GM18907 (cell line): ENCODE data around the gene RPS5.
A peak's percentile ranks its signal among the peaks of the same experiment; 100 is the strongest.
"Not testable (repeated sequence)": the region's sequence is repeated elsewhere in the genome, so short reads cannot be mapped to it uniquely, and the experiment has no call there.

Source experiments
- ATAC-seq: cut with Tn5 transposase; IDR thresholded peaks from one replicate; pipeline ENCODE4 v1.9.1; 2021; ENCODE audit warnings: mild to moderate bottlenecking, moderate library complexity; ENCODE audit not compliant: unreplicated experiment

Gene RPS5

DNA sequence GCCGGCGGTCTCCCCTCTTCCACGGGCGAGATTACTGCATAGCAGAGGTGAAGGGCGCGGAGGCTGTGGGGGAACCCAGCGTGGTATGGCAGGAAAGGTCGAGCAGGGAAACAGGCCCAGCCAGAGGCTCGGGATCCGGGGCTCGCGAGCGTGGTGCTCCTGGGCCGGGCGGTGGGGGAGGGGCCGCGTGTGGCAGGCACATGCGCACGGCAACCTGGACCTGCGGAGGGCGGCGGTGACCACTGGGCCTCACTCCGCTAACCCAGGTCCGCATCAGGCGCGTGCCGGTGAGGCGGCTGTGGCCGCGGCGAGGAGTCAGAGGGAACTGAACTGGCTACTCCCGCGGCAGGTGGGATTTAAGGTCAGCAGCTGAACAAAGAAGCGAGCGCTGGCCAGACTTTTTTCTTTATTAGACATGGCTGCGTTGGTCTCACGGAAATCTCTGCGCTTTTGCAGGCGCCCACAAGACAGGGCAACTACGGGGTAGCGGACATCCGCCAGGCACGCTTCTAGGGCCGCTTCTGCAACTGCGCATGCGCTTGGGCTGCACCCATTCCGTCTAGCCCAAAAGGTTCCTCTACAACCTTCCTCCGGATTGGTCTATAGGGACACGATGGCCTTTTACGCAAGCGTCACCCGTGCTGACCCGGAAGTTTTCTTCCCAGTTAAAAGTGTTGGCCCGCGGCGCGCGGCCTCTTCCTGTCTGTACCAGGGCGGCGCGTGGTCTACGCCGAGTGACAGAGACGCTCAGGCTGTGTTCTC lies at the start of gene RPS5:
Gene RPS5, plus strand, starts transcription at position 694 of the 762 bp plus-strand sequence. CDS start 869 bp downstream, outside the sequence.
- ATAC-seq: peak; percentile 83

- ATAC-seq: no peak
These were observed 48.7 kb upstream of the RPS5 start for GRCh38 chr19:58338336-58338735.

GRCh38 chr19:58338825-58339558 lies 48.1 kb upstream of the RPS5 start:
- ATAC-seq: no peak

- ATAC-seq: no peak
These were observed 41.5 kb upstream of the RPS5 start for GRCh38 chr19:58345558-58345957.

- ATAC-seq: peak; percentile 86
These were observed 39.8 kb upstream of the RPS5 start for GRCh38 chr19:58346961-58347929.

DNA sequence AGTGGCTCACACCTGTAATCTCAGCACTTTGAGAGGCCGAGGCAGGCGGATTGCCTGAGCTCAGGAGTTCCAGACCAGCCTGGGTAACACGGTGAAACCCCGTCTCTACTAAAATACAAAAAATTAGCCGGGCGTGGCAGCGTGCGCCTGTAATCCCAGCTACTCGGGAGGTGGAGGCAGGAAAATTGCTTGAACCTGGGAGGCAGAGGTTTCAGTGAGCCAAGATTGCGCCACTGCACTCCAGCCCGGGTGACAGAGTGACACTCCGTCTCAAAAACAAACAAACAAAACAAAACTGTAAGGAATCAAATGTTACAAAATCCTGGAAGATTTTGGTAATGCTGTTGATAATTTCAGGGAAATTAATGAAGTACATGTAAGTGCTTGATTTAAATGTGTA lies 39.0 kb upstream of the RPS5 start:
- not testable (repeated sequence) for ATAC-seq

GRCh38 chr19:58349590-58349989 lies 37.5 kb upstream of the RPS5 start:
- no peak for ATAC-seq

GRCh38 chr19:58350001-58350861 lies 36.8 kb upstream of the RPS5 start:
- ATAC-seq: no peak

DNA sequence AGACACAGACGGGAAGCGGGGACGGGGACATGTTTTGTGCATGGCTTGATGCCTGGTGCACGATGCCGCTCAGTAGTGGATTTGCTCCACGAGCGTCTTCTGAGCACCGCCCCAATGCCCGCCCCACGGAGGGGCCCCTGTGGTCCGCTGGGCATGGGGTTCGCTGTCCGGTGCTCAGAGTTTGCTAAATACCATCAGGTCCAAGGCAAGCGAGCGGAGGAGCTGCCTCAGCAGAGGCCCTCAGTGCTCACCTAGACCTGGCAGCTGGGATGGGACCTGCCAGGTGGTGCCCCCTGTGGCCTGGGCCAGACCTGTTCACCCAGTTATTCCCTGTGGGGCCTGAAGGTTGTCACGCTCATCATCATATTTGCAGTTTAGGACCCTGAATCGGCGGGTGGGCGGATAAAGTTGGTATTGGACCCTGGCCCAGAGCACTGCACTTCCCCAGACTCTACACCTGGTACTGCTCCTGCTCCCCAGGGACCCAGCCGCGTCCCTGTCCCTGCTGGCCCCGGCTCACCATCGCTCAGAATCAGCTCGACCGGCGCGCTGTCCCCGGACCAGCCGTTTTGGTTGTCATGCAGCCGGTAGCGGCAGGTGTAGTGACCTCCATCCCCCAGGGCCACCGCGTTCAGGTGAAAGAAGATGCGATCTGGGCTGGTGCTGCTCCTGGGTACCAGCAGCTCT lies 36.1 kb upstream of the RPS5 start:
- no peak for ATAC-seq

DNA sequence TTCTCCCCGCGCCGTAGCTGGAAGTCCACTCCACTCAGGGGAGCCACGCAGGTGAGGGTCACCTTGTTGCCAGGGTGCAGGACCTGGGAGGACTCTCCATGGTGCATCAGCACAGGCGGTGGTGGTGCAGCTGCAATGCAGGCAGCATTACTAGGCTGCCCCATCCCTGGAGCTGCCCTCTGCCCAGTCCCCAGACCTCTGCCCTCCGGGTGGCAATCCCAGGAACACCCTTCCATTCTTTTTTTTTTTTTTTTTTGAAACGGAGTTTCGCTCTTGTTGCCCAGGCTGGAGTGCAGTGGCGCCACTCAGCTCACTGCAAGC lies 35.6 kb upstream of the RPS5 start:
- no peak for ATAC-seq

DNA sequence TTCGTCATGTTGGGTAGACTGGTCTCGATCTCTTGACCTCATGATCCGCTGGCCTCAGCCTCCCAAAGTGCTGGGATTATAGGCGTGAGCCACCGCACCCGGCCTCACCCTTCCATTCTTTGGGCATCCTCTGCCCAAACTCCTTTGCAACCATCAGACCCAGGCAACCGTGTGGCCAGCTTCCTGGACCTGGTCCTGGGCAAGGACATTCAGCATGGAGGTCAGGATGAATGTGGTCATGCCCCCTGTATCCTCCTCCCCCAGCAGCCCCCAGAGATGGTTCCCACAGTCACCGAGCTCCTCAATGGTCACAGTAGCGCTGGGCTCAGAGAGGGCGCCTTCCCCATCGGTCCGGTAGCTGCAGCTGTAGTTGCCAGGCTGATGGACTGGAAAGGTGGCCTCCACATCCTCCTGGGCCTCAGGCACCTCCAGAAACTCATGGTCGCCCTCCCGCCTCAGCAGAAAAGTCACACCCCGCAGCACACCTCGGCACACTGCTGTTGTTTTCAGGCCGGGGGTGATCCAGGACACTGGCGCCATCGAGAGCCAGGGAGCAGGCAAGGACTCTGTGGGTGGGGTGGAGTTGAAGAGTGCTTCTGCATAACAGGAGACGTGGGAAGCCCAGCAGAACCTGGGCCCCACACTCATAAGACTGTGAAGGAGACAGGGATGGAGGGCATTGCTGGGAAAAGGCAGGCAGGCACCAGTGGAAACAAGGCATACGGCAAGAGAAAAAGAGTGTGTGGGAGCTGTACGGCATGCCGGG lies 34.9 kb upstream of the RPS5 start:
- no peak for ATAC-seq

DNA sequence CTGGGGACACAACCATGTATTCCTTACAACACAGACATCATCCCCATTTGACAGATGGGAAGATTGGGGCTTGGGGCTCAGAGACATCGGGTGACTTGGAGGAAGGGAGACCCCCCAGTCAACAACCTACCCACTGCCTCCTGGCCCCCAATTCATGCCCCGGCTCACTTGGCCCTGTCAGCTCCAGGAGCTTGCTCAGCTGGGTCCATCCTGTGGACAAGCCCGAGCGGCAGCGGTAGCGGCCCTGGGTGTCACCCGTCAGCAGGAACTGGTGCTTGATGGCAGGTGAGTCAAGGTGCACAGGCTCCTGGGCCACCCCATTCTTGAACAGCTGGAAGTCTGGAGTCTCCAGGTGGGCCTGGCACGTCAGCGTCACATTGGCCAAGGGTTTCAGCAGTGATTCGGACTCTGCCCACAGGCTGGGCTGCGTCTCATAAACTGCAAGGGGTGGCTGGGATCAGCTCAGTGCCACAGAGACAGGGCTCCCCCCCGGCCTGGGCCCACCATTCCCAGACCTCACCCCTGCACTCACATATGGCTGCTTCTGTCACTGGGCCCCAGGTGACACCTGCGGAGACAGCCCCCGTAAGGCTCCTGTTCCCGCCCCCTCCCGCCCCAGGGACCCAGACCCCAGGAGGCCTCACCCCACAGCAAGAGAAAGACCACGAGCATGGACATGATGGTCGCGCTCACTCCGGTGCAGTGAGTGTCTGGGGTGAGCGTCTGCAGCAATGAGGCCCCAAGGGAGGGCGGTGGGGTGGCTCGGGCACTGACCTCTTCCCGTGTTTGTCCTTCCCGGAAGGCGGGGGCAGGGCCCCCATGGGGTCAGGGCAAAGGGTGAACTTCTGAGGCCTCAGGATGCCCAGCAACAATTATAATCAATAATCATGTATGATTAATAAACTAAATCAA lies 34.1 kb upstream of the RPS5 start, which contains the start of gene A1BG:
Gene A1BG, minus strand, starts transcription at position 733 of the 912 bp plus-strand sequence. Its CDS starts 55 bp downstream, at position 678.
- ATAC-seq: no peak

GRCh38 chr19:58353717-58354477 lies 33.2 kb upstream of the RPS5 start:
- no peak for ATAC-seq

GRCh38 chr19:58354478-58355030 lies 32.5 kb upstream of the RPS5 start:
- no peak for ATAC-seq

DNA sequence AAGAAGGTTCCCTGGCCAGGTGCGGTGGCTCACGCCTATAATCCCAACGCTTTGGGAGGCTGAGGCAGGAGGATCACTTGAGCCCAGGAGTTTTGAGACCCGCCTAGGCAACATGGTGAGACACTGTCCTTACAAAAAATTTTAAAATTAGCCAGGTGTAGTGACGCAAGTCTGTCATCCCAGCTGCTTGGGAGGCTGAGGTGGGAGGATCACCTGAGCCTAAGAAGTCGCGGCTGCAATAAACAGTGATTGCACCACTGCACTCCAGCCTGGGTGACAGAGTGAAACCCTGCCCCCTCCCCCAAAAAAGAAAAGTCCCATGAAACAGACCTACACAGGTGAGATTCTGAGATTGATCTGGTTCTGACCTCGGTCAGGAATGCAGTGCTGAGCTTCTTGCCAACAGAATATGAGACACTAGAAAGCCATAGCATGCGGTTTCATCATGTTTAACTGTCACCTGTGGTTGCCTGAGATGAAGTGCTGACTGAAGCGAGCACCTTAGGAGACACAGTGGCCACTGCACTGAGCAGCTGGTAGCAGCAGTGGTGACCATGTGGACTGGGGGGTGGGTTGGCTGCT lies 31.8 kb upstream of the RPS5 start:
- no peak for ATAC-seq
